Right kidney (tissue), 1 donor: ENCODE data around the gene DUSP23.

Source experiments
- DNase-seq: peaks from one replicate; pipeline ENCODE4 v3.0.0-alpha.2; 2016

Gene DUSP23

GRCh38 chr1:159827102-159827490 lies 46.3 kb downstream of the DUSP23 start:
- no peak for DNase-seq

GRCh38 chr1:159827549-159827948 lies 46.8 kb downstream of the DUSP23 start:
- DNase-seq, result no peak

- no peak for DNase-seq
Observed at GRCh38 chr1:159828176-159828575, 47.4 kb downstream of the DUSP23 start.

GRCh38 chr1:159828581-159829272 lies 48.0 kb downstream of the DUSP23 start:
- no peak for DNase-seq

- DNase-seq, result no peak
Observed at GRCh38 chr1:159829273-159829634, 48.5 kb downstream of the DUSP23 start.

GRCh38 chr1:159829822-159830465 lies 49.2 kb downstream of the DUSP23 start:
- no peak for DNase-seq

- no peak for DNase-seq
Observed at GRCh38 chr1:159830722-159831121, 50.0 kb downstream of the DUSP23 start.

- DNase-seq, result no peak
Observed at GRCh38 chr1:159831412-159832141, 50.8 kb downstream of the DUSP23 start.
